Calu3 (cell line): Measurements from ENCODE around the gene LRRFIP2. TPM values are rescaled to one million over a fixed set of nuclear protein-coding genes. Genes with fewer than 3 reads are reported as not detected.

Experiments
- BruUV-seq: library from RNA; stranded (reverse); fragments of 400-500 nt; replicated peaks from 2 replicates; lab custom pipeline; 2021; lab: Mats Ljungman, UMichigan
- CTCF ChIA-PET: fragments of 300-600 bp; sonication (Branson Sonifier 250); formaldehyde crosslinking; loops from one replicate; lab custom pipeline; 2022; ENCODE audit warnings: antibody characterized with exemption; lab: Charles Lee
- DNase-seq: peaks from one replicate; pipeline ENCODE4 v3.0.0; 2022
- H3K27ac Mint-ChIP-seq: one replicate; pipeline ENCODE4 v1.8.0; 2022; ENCODE audit warnings: mixed read lengths; ENCODE audit not compliant: unreplicated experiment
- H3K27me3 Mint-ChIP-seq: one replicate; pipeline ENCODE4 v1.8.0; 2022; ENCODE audit warnings: mixed read lengths; ENCODE audit not compliant: unreplicated experiment
- H3K36me3 Mint-ChIP-seq: one replicate; pipeline ENCODE4 v1.8.0; 2022; ENCODE audit warnings: mild to moderate bottlenecking, moderate library complexity, mixed read lengths; ENCODE audit not compliant: insufficient read depth, unreplicated experiment
- H3K4me1 Mint-ChIP-seq: one replicate; pipeline ENCODE4 v1.8.0; 2022; ENCODE audit warnings: mild to moderate bottlenecking, low read depth, mixed read lengths; ENCODE audit not compliant: unreplicated experiment
- H3K4me3 Mint-ChIP-seq: one replicate; pipeline ENCODE4 v1.8.0; 2022; ENCODE audit warnings: mild to moderate bottlenecking, low read depth, moderate library complexity, mixed read lengths; ENCODE audit not compliant: unreplicated experiment
- H3K9me3 Mint-ChIP-seq: one replicate; pipeline ENCODE4 v1.8.0; 2022; ENCODE audit warnings: low read depth, mixed read lengths; ENCODE audit not compliant: unreplicated experiment
- CTCF ChIP-seq: fragments of 200-600 bp; IDR thresholded peaks from one replicate; pipeline ENCODE4 v1.8.0; 2022; ENCODE audit warnings: antibody characterized with exemption; ENCODE audit not compliant: unreplicated experiment
- intact Hi-C: fragments of 100-400 bp; cut with micrococcal nuclease; formaldehyde crosslinking; loops from one replicate; pipeline ENCODE4 v1.10.0; 2022; ENCODE audit not compliant: unreplicated experiment
- total RNA-seq: library from RNA; stranded (reverse); gene quantifications from 2 replicates; pipeline ENCODE4 v1.2.3, GENCODE V29; 2022

The LRRFIP2 gene
- total RNA-seq, 1 experiment from 2014 or later: 38.8 TPM

- H3K4me1 Mint-ChIP-seq: peaks cover 20% of the 10 kb centered on the region
- H3K27ac Mint-ChIP-seq: no peak overlapping the region
- no peaks in the 10 kb centered on the region for H3K9me3 Mint-ChIP-seq
- BruUV-seq: no TSS peak
- no peaks in the 10 kb centered on the region for H3K27me3 Mint-ChIP-seq
- no peak for TF ChIP-seq CTCF
- H3K36me3 Mint-ChIP-seq: no peaks in the 10 kb centered on the region
- CTCF ChIA-PET: no interaction called here
- DNase-seq: no peak
- intact Hi-C loops: no loop called here
- H3K4me3 Mint-ChIP-seq: no peak overlapping the region
Measured at GRCh38 chr3:37198547-37198946, 24.2 kb upstream of the LRRFIP2 start.

GRCh38 chr3:37197810-37198371, 23.5 kb upstream of the LRRFIP2 start:
- Mint-ChIP-seq H3K27ac (no peak overlapping the region), H3K9me3 (no peaks in the 10 kb centered on the region), H3K27me3 (no peaks in the 10 kb centered on the region), H3K4me3 (no peak overlapping the region), H3K4me1 (peaks cover 20% of the 10 kb centered on the region), H3K36me3 (no peaks in the 10 kb centered on the region)
- CTCF ChIA-PET: no interaction called here
- no peak for TF ChIP-seq CTCF
- no TSS peak for BruUV-seq
- DNase-seq: no peak
- intact Hi-C loops: no loop called here

- no peak for TF ChIP-seq CTCF
- Mint-ChIP-seq H3K9me3 (no peaks in the 10 kb centered on the region), H3K4me3 (no peak overlapping the region), H3K4me1 (peaks cover 20% of the 10 kb centered on the region), H3K27me3 (no peaks in the 10 kb centered on the region), H3K27ac (no peak overlapping the region), H3K36me3 (no peaks in the 10 kb centered on the region)
- CTCF ChIA-PET: interaction anchor here (0.7 kb wide), 1 partner anchor 237 kb away, joined by 9 read pairs; no protein-coding TSS in a partner anchor
- BruUV-seq: no TSS peak
- intact Hi-C loops: no loop called here
- no peak for DNase-seq
Measured at GRCh38 chr3:37194533-37194932, 20.2 kb upstream of the LRRFIP2 start.

- Mint-ChIP-seq H3K27ac (no peak overlapping the region), H3K27me3 (no peaks in the 10 kb centered on the region), H3K36me3 (no peaks in the 10 kb centered on the region), H3K4me1 (no peaks in the 10 kb centered on the region), H3K4me3 (no peak overlapping the region), H3K9me3 (no peaks in the 10 kb centered on the region)
- intact Hi-C loops: no loop called here
- CTCF ChIA-PET: no interaction called here
- no peak for TF ChIP-seq CTCF
- BruUV-seq: no TSS peak
- DNase-seq: no peak
Measured at GRCh38 chr3:37190667-37191066, 16.3 kb upstream of the LRRFIP2 start.
